Measurements from ENCODE around the gene ASMT. TPM values are rescaled to one million over a fixed set of nuclear protein-coding genes. Genes with fewer than 3 reads are reported as not detected.
"Not testable (repeated sequence)": the region's sequence is repeated elsewhere in the genome, so short reads cannot be mapped to it uniquely, and the experiment has no call there.

Gene ASMT
- total RNA-seq, 4 donors from 2014 or later, result 0.63 to 4.7 TPM; not detected in 2

- Histone ChIP-seq H3K36me3 (no peaks in the 10 kb centered on the region), H3K9me3 (no peaks in the 10 kb centered on the region), H3K4me3 (no peak overlapping the region), H3K27me3 (no peaks in the 10 kb centered on the region), H3K4me1 (no peaks in the 10 kb centered on the region), H3K27ac (no peak overlapping the region)
- 81 to 82% methylated on average over 12 of the region's 12 CpGs for whole genome bisulfite sequencing, 2 donors
- DNase-seq (ENCODE audit: low spot score in 2 of 2), result no peak
- TF ChIP-seq POLR2A (IDR thresholded peaks at IDR 0.05), result no peak
- no peak for TF ChIP-seq EP300 (IDR thresholded peaks at IDR 0.05)
- TF ChIP-seq CTCF (IDR thresholded peaks at IDR 0.05), result no peak
Observed at GRCh38 chrX:1610736-1611135, 4.1 kb upstream of the ASMT start.

GRCh38 chrX:1612641-1613286, 2.1 kb upstream of the ASMT start:
- no peaks in the 10 kb centered on the region for H3K36me3 ChIP-seq
- TF ChIP-seq CTCF (IDR thresholded peaks at IDR 0.05) (no peak), POLR2A (IDR thresholded peaks at IDR 0.05) (no peak), EP300 (IDR thresholded peaks at IDR 0.05) (no peak)
- no peaks in the 10 kb centered on the region for H3K27me3 ChIP-seq
- 79 to 84% methylated on average over 5 of the region's 5 CpGs for WGBS, 2 donors
- H3K27ac ChIP-seq, result no peak overlapping the region
- no peaks in the 10 kb centered on the region for H3K9me3 ChIP-seq
- no peak overlapping the region for H3K4me3 ChIP-seq
- no peak for DNase-seq (ENCODE audit: low spot score in 2 of 2)
- no peaks in the 10 kb centered on the region for H3K4me1 ChIP-seq

GRCh38 chrX:1618689-1619088, 3.8 kb downstream of the ASMT start:
- H3K27me3 ChIP-seq, result no peaks in the 10 kb centered on the region
- 41 to 62% methylated on average over 4 of the region's 4 CpGs for WGBS, 2 donors
- H3K4me1 ChIP-seq, result no peaks in the 10 kb centered on the region
- H3K27ac ChIP-seq, result no peak overlapping the region
- H3K9me3 ChIP-seq, result no peaks in the 10 kb centered on the region
- no peaks in the 10 kb centered on the region for H3K36me3 ChIP-seq
- no peak overlapping the region for H3K4me3 ChIP-seq
- no peak for TF ChIP-seq POLR2A (IDR thresholded peaks at IDR 0.05)
- no peak for TF ChIP-seq CTCF (IDR thresholded peaks at IDR 0.05)
- no peak for TF ChIP-seq EP300 (IDR thresholded peaks at IDR 0.05)
- DNase-seq (ENCODE audit: low spot score in 2 of 2), result no peak

GRCh38 chrX:1623691-1624090, 8.8 kb downstream of the ASMT start:
- no peaks in the 10 kb centered on the region for H3K9me3 ChIP-seq
- no peaks in the 10 kb centered on the region for H3K27me3 ChIP-seq
- H3K4me1 ChIP-seq, result no peaks in the 10 kb centered on the region
- TF ChIP-seq CTCF (IDR thresholded peaks at IDR 0.05), result no peak
- no peak for TF ChIP-seq EP300 (IDR thresholded peaks at IDR 0.05)
- TF ChIP-seq POLR2A (IDR thresholded peaks at IDR 0.05), result no peak
- DNase-seq (ENCODE audit: low spot score in 2 of 2), result no peak
- 81 to 82% methylated on average over 21 of the region's 21 CpGs for WGBS, 2 donors
- H3K4me3 ChIP-seq, result no peak overlapping the region
- no peak overlapping the region for H3K27ac ChIP-seq
- H3K36me3 ChIP-seq, result no peaks in the 10 kb centered on the region

- not testable (repeated sequence) for H3K36me3 ChIP-seq; H3K4me3 ChIP-seq; DNase-seq (ENCODE audit: low spot score in 2 of 2); H3K9me3 ChIP-seq; H3K27ac ChIP-seq; H3K4me1 ChIP-seq; H3K27me3 ChIP-seq
- WGBS, 2 donors, result 74 to 81% methylated on average over 14 of the region's 14 CpGs
Observed at GRCh38 chrX:1624158-1624860, 9.4 kb downstream of the ASMT start.

GRCh38 chrX:1624861-1625215, 10.0 kb downstream of the ASMT start:
- not testable (repeated sequence) for H3K36me3 ChIP-seq; DNase-seq (ENCODE audit: low spot score in 2 of 2); H3K4me1 ChIP-seq; H3K27ac ChIP-seq; H3K4me3 ChIP-seq; H3K9me3 ChIP-seq; H3K27me3 ChIP-seq
- WGBS, 2 donors, result 95 to 97% methylated on average over 7 of the region's 7 CpGs

Measured in tibial nerve (tissue), 4 donors.